Measurements from ENCODE around the gene SYNJ2. TPM values are rescaled to one million over a fixed set of nuclear protein-coding genes. Genes with fewer than 3 reads are reported as not detected.

The SYNJ2 gene
- total and polyA plus RNA-seq, 2 experiments from 2014 or later, result 2.8 to 5.6 TPM

DNA sequence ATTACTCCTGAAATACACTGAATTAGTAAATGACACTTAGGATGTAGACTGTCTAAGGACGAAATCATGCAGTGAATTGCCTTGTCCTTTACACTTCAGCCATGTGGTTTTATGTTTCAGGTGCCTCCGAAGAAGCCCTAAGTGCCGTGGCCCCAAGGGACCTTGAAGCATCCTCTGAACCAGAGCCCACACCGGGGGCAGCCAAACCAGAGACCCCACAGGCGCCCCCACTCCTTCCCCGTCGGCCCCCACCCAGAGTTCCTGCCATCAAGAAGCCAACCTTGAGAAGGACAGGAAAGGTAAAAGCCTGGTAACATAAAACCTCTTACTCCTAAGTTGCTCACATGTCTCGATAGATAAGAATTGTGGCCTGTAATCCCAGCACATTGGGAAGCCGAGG, 111.1 kb downstream of the SYNJ2 start (continued):
- TF ChIP-seq, protein P1, sequence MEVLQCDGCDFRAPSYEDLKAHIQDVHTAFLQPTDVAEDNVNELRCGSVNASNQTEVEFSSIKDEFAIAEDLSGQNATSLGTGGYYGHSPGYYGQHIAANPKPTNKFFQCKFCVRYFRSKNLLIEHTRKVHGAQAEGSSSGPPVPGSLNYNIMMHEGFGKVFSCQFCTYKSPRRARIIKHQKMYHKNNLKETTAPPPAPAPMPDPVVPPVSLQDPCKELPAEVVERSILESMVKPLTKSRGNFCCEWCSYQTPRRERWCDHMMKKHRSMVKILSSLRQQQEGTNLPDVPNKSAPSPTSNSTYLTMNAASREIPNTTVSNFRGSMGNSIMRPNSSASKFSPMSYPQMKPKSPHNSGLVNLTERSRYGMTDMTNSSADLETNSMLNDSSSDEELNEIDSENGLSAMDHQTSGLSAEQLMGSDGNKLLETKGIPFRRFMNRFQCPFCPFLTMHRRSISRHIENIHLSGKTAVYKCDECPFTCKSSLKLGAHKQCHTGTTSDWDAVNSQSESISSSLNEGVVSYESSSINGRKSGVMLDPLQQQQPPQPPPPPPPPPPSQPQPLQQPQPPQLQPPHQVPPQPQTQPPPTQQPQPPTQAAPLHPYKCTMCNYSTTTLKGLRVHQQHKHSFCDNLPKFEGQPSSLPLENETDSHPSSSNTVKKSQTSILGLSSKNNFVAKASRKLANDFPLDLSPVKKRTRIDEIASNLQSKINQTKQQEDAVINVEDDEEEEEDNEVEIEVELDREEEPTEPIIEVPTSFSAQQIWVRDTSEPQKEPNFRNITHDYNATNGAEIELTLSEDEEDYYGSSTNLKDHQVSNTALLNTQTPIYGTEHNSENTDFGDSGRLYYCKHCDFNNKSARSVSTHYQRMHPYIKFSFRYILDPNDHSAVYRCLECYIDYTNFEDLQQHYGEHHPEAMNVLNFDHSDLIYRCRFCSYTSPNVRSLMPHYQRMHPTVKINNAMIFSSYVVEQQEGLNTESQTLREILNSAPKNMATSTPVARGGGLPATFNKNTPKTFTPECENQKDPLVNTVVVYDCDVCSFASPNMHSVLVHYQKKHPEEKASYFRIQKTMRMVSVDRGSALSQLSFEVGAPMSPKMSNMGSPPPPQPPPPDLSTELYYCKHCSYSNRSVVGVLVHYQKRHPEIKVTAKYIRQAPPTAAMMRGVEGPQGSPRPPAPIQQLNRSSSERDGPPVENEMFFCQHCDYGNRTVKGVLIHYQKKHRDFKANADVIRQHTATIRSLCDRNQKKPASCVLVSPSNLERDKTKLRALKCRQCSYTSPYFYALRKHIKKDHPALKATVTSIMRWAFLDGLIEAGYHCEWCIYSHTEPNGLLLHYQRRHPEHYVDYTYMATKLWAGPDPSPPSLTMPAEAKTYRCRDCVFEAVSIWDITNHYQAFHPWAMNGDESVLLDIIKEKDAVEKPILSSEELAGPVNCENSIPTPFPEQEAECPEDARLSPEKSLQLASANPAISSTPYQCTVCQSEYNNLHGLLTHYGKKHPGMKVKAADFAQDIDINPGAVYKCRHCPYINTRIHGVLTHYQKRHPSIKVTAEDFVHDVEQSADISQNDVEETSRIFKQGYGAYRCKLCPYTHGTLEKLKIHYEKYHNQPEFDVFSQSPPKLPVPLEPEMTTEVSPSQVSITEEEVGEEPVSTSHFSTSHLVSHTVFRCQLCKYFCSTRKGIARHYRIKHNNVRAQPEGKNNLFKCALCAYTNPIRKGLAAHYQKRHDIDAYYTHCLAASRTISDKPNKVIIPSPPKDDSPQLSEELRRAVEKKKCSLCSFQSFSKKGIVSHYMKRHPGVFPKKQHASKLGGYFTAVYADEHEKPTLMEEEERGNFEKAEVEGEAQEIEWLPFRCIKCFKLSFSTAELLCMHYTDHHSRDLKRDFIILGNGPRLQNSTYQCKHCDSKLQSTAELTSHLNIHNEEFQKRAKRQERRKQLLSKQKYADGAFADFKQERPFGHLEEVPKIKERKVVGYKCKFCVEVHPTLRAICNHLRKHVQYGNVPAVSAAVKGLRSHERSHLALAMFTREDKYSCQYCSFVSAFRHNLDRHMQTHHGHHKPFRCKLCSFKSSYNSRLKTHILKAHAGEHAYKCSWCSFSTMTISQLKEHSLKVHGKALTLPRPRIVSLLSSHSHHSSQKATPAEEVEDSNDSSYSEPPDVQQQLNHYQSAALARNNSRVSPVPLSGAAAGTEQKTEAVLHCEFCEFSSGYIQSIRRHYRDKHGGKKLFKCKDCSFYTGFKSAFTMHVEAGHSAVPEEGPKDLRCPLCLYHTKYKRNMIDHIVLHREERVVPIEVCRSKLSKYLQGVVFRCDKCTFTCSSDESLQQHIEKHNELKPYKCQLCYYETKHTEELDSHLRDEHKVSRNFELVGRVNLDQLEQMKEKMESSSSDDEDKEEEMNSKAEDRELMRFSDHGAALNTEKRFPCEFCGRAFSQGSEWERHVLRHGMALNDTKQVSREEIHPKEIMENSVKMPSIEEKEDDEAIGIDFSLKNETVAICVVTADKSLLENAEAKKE (CRISPR knock-in tag; IDR thresholded peaks at IDR 0.05), result no peak
- TF ChIP-seq ZNF331 (CRISPR knock-in tag; IDR thresholded peaks at IDR 0.05; ENCODE audit: low read depth) (no peak), EZH2 (IDR thresholded peaks at IDR 0.05; ENCODE audit: low read depth, unreplicated experiment) (no peak), CREB1 (CRISPR knock-in tag; IDR thresholded peaks at IDR 0.05; ENCODE audit: low read depth) (no peak)
- TF ChIP-seq, protein P2, sequence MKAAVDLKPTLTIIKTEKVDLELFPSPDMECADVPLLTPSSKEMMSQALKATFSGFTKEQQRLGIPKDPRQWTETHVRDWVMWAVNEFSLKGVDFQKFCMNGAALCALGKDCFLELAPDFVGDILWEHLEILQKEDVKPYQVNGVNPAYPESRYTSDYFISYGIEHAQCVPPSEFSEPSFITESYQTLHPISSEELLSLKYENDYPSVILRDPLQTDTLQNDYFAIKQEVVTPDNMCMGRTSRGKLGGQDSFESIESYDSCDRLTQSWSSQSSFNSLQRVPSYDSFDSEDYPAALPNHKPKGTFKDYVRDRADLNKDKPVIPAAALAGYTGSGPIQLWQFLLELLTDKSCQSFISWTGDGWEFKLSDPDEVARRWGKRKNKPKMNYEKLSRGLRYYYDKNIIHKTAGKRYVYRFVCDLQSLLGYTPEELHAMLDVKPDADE (IDR thresholded peaks at IDR 0.05), result no peak

DNA sequence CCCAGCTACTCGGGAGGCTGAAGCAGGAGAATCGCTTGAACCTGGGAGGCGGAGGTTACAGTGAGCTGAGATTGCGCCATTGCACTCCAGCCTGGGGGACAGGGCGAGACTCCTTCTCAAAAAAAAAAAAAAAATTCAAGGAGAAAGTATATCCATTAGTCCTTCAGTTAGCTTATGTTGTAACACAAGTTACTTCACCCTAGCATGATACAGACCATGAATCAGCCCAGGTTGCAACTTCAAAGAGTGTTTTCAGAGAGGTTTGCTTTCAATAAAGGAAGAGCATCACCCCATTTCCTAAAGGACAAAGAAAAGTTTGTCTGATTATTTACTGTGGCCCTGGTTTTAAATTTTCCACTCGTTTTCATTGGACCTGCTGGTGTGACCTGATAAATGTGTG, 113.4 kb downstream of the SYNJ2 start:
- no peak for DNase-seq (ENCODE audit: low spot score)
- no peak for TF ChIP-seq STAT1 (IDR thresholded peaks at IDR 0.05; ENCODE audit: unreplicated experiment)
- no peak for TF ChIP-seq NANOG (IDR thresholded peaks at IDR 0.05; ENCODE audit: borderline replicate concordance)
- no peak for TF ChIP-seq CREB1 (CRISPR knock-in tag; IDR thresholded peaks at IDR 0.05; ENCODE audit: low read depth)
- TF ChIP-seq JUNB (IDR thresholded peaks at IDR 0.05; ENCODE audit: unreplicated experiment), result no peak
- TF ChIP-seq, protein P2 (IDR thresholded peaks at IDR 0.05), result no peak
- TF ChIP-seq ZNF114 (CRISPR knock-in tag; IDR thresholded peaks at IDR 0.05), result no peak
- no peak overlapping the region for H2AFZ ChIP-seq
- H3K4me2 ChIP-seq, result no peak overlapping the region
- no peaks in the 10 kb centered on the region for H3K79me2 ChIP-seq (replicated peaks; ENCODE audit: insufficient read depth)
- Mint-ChIP-seq H3K9me3 (no peaks in the 10 kb centered on the region), H3K4me1 (no peaks in the 10 kb centered on the region), H3K27me3 (ENCODE audit: insufficient read depth, low read depth, poor library complexity) (peaks cover 1% of the 10 kb centered on the region), H3K27ac (no peak overlapping the region), H3K4me3 (no peak overlapping the region), H3K36me3 (ENCODE audit: low read depth) (peaks cover 19% of the 10 kb centered on the region)
- no peak overlapping the region for H3K27ac ChIP-seq (ENCODE audit: low read depth)
- no peak for ATAC-seq
- H3K27me3 ChIP-seq (ENCODE audit: insufficient read depth), result no peaks in the 10 kb centered on the region
- H3K4me1 ChIP-seq (ENCODE audit: insufficient read depth), result no peaks in the 10 kb centered on the region
- H3K36me3 ChIP-seq (ENCODE audit: insufficient read depth), result no peaks in the 10 kb centered on the region
- no peaks in the 10 kb centered on the region for H3F3A ChIP-seq (replicated peaks; ENCODE audit: low read depth)
- no peaks in the 10 kb centered on the region; the same call in 1 of the 2 replicates for H4K20me1 ChIP-seq (replicated peaks; ENCODE audit: insufficient read depth)
- H3K4me3 ChIP-seq, result no peak overlapping the region
- no peaks in the 10 kb centered on the region for H3K9me2 ChIP-seq (ENCODE audit: insufficient read depth)

Measured in GM23338 (cell line).